Right lobe of liver (tissue), 6 donors: Measurements from ENCODE around the gene MYO7A. TPM values are rescaled to one million over a fixed set of nuclear protein-coding genes. Genes with fewer than 3 reads are reported as not detected.
"Not testable (repeated sequence)": the region's sequence is repeated elsewhere in the genome, so short reads cannot be mapped to it uniquely, and the experiment has no call there.

Source experiments
- ATAC-seq, 4 donors: fragments of 200-7000 bp; cut with Tn5 transposase; one replicate each; pipeline ENCODE4 v1.9.1; 2020; ENCODE audit warnings: mild to moderate bottlenecking in 4 of 4, moderate library complexity in 4 of 4
- DNase-seq, 3 donors: peaks; one replicate each; pipeline ENCODE4 v3.0.0-alpha.2; 2020
- H3K27ac ChIP-seq, 3 donors: fragments of 200-600 bp; one replicate each; pipeline ENCODE4 v1.8.0; 2022
- H3K27me3 ChIP-seq, 2 donors: fragments of 200-600 bp; one replicate each; pipeline ENCODE4 v1.8.0; 2022
- H3K36me3 ChIP-seq, 4 donors: fragments of 200-600 bp; sonication (generic) in 1 of 4; one replicate each; pipeline versions ENCODE4 v1.5.1 to v1.8.0; 2017 to 2022; ENCODE audit warnings: control low read depth in 1 of 4
- H3K4me1 ChIP-seq, 4 donors: fragments of 200-600 bp; sonication (generic) in 1 of 4; one replicate each; pipeline versions ENCODE4 v1.5.1 to v1.8.0; 2017 to 2022; ENCODE audit warnings: control low read depth in 1 of 4
- H3K4me3 ChIP-seq, 3 donors: fragments of 200-600 bp; one replicate each; pipeline ENCODE4 v1.8.0; 2022
- H3K9me3 ChIP-seq, 4 donors: fragments of 200-600 bp; sonication (generic) in 1 of 4; one replicate each; pipeline versions ENCODE4 v1.5.1 to v1.8.0; 2017 to 2022; ENCODE audit warnings: control low read depth in 1 of 4
- CTCF ChIP-seq, 4 donors: fragments of 200-600 bp in 3 of 4; fragments of 450-650 bp in 1 of 4; IDR thresholded peaks; one replicate each; pipeline versions ENCODE4 v1.5.1 to v1.8.0; 2016 to 2022; ENCODE audit warnings: antibody characterized with exemption in 4 of 4, mild to moderate bottlenecking in 2 of 4
- POLR2A ChIP-seq: fragments of 450-650 bp; IDR thresholded peaks from one replicate; pipeline ENCODE4 v1.6.1; 2017; ENCODE audit warnings: antibody characterized with exemption, mild to moderate bottlenecking
- WGBS: methylation state at CpG from one replicate; pipeline ENCODE4 v1.1.6; 2018; ENCODE audit warnings: low coverage, low lambda C conversion rate; ENCODE audit not compliant: insufficient coverage; ENCODE audit errors: missing lambda C conversion rate; 5-methylcytosine and 5-hydroxymethylcytosine counted together
- intact Hi-C, 2 donors: fragments of 100-400 bp; cut with DNase I; formaldehyde crosslinking; loops; one replicate each; pipeline versions ENCODE4 v1.11.2 to v1.14.1; 2022
- total RNA-seq, 6 experiments: library from RNA; depleted of rRNA in 2 of 6; stranded (reverse); fragments of >200 nt in 2 of 6; fragmentation: NEBNext Ultra II Directional in 3 of 6; extraction: Animal tissue kit (Norgen Biotek cat#: 25700) in 3 of 6; gene quantifications; one replicate each; pipeline versions ENCODE4 v1.1.0 to v1.2.4, GENCODE V29; 2016 to 2023
- donor health status: DM: no; HTN: yes; CAD: no.
- donor health status: DM: no; HTN: no; CAD: no.
- donor health status: DM: no; HTN: no; CAD: no.
- donor health status: DM: no; HTN: yes; CAD: no.
- donor health status: DM: no; HTN: yes; CAD: no.

MYO7A gene
- total RNA-seq, 6 experiments from 2014 or later: 23.6 to 39.6 (median 32.0) TPM

DNA sequence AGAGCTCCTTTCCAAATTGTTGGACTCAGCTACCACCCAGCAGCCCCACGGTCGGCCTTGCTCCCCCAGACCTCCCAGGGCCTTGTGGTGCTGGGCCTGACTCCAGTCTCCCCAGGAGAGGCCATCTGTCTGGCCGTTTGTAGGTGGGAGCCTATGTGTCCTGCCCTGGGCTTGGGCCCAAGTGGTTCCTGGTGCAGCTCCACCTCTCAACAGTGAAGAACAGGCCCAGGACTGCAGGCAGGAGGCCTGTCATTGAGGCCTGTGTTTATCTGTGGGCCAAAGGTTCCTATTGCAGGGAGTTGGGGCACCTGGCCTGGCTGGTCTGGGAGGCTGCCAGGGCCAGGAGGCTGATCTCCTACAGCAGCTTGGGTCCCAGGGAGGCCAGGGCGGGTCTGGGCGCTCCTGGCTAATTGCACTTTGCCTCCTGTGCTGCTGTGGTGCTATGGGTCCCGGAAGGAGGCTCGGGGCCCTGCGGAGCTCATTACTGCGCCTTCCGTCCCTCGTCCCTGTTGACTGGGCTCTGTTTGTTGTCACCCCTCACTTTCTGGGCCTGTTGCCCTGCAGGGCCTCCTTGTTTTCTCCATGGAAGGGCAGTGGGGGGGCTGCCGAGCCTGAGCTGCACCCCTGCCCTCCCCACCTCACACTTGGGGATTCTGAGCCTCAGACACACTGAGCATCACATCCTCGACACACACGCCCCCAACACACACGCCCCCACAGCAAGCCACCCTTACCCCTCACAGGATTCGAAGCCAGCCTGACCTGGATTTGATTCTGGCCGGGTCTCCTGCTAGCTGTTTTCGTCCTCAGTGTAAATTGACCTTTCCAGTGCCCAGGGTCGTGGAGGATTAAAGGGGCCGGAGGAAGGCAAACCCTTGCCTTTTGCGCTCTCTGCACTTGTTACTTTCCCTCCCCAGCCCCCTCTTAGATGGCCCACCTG, 32.2 kb upstream of the MYO7A start:
- H3K4me1 ChIP-seq: peaks cover 0 to 29% (median 14%) of the 10 kb centered on the region in 4 donors
- H3K27ac ChIP-seq: peak overlapping the region; percentile 61 to 83 (median 82)
- TF ChIP-seq POLR2A (peak; percentile 61), CTCF (IDR thresholded peaks at IDR 0.05) (no peak)
- ATAC-seq (peak; percentile 84 to 93 (median 90)), DNase-seq (peak; percentile 86 to 95 (median 95))
- peaks cover 0 to 5% (median 0%) of the 10 kb centered on the region in 4 donors for H3K36me3 ChIP-seq
- WGBS: 52% methylated on average over 7 of the region's 21 CpGs
- no peaks in the 10 kb centered on the region for H3K27me3 ChIP-seq
- no peaks in the 10 kb centered on the region for H3K9me3 ChIP-seq
- intact Hi-C loops: no loop called here
- no peak overlapping the region for H3K4me3 ChIP-seq

- no peaks in the 10 kb centered on the region for H3K27me3 ChIP-seq
- no peaks in the 10 kb centered on the region for H3K9me3 ChIP-seq
- DNase-seq (peak; percentile 61 to 76 (median 67)), ATAC-seq (peak; percentile 21 to 62 (median 54))
- peak overlapping the region in 2 of 3 donors; percentile 57 to 82 for H3K27ac ChIP-seq
- TF ChIP-seq CTCF (IDR thresholded peaks at IDR 0.05) (no peak), POLR2A (no peak)
- no peak overlapping the region for H3K4me3 ChIP-seq
- peaks cover 0 to 27% (median 14%) of the 10 kb centered on the region in 4 donors for H3K4me1 ChIP-seq
- intact Hi-C loops: no loop called here
- WGBS: 52% methylated on average over 3 of the region's 8 CpGs
- peaks cover 0 to 5% (median 0%) of the 10 kb centered on the region in 4 donors for H3K36me3 ChIP-seq
Measured at GRCh38 chr11:77096591-77097019, 31.4 kb upstream of the MYO7A start.

GRCh38 chr11:77097180-77097579, 30.9 kb upstream of the MYO7A start:
- H3K27me3 ChIP-seq, H3K36me3 ChIP-seq, intact Hi-C loops, H3K9me3 ChIP-seq, ATAC-seq, DNase-seq, H3K4me3 ChIP-seq, H3K27ac ChIP-seq: not testable (repeated sequence)
- 64% methylated on average over 4 of the region's 4 CpGs for WGBS
- peaks cover 0 to 27% (median 14%) of the 10 kb centered on the region in 4 donors for H3K4me1 ChIP-seq

GRCh38 chr11:77100166-77101042, 27.6 kb upstream of the MYO7A start:
- H3K36me3 ChIP-seq: peaks cover 0 to 10% (median 0%) of the 10 kb centered on the region in 4 donors
- intact Hi-C loops: no loop called here
- TF ChIP-seq POLR2A: no peak
- no peak for TF ChIP-seq CTCF (IDR thresholded peaks at IDR 0.05)
- H3K9me3 ChIP-seq: no peaks in the 10 kb centered on the region
- no peak overlapping the region for H3K27ac ChIP-seq
- H3K4me1 ChIP-seq: peaks cover 0 to 16% (median 5%) of the 10 kb centered on the region in 4 donors
- H3K27me3 ChIP-seq: no peaks in the 10 kb centered on the region
- DNase-seq: peak in 2 of 3 donors; percentile 13 to 47
- H3K4me3 ChIP-seq: no peak overlapping the region
- ATAC-seq: no peak
- WGBS: 83% methylated on average over 9 of the region's 14 CpGs
